Measurements from ENCODE around the gene LRP1B. TPM values are rescaled to one million over a fixed set of nuclear protein-coding genes. Genes with fewer than 3 reads are reported as not detected.
A peak's percentile ranks its signal among the peaks of the same experiment; 100 is the strongest.

The LRP1B gene
- total and polyA plus RNA-seq, 5 donors from 2014 or later = not detected

DNA sequence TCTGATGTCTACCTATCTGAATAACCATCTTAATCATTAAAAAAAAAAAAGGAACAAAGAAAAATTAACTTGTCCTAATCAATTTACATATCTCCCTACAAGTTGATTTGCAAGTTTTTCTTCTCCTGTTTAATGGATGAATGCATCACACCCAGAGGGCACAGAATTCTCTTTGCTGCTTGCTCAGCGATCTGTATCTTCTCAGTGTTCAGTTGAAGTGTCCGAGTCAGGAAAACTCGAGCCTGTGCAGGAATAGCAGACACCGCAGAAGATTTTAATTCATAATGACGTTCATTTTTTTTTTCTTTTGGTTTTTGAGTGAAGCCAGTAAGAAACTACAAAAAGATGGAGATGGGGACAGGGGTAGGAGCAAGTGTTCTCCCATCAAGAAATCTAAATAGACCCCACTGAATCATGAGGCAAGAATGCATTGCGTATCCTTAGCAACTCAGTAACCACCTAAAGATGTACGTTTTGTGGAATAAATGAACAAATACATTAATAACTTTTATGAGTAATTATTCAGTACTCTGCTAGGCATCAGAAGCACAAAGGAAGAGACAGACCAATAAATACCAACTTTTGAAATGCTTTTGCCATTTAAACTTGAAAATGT is 675.5 kb downstream of the LRP1B start:
- no peak overlapping the region for H3K4me3 Mint-ChIP-seq
- H3K36me3 ChIP-seq (ENCODE audit: control insufficient read depth, insufficient read depth, low read length) = no peaks in the 10 kb centered on the region
- ATAC-seq (ENCODE audit: low read depth in 2 of 2) = no peak
- no peak overlapping the region for H3K4me3 ChIP-seq (ENCODE audit: low read depth, low read length)
- H3K27me3 Mint-ChIP-seq = no peaks in the 10 kb centered on the region
- H3K27ac ChIP-seq (ENCODE audit: insufficient read depth, low read length, poor library complexity, severe bottlenecking) = no peak overlapping the region
- peaks cover 0 to 16% (median 10%) of the 10 kb centered on the region in 7 donors for H3K9me3 Mint-ChIP-seq
- H3K9me3 ChIP-seq (ENCODE audit: control insufficient read depth in 2 of 2, low read length in 2 of 2) = peaks cover 0 to 6% of the 10 kb centered on the region in 2 experiments
- no peaks in the 10 kb centered on the region for H3K4me1 ChIP-seq (ENCODE audit: control insufficient read depth, insufficient read depth, low read length, poor library complexity, severe bottlenecking)
- no peak overlapping the region for H3K27ac Mint-ChIP-seq
- no peak for DNase-seq
- no peaks in the 10 kb centered on the region for H3K36me3 Mint-ChIP-seq
- no peaks in the 10 kb centered on the region for H3K27me3 ChIP-seq (ENCODE audit: control insufficient read depth, insufficient read depth, low read length)
- no peaks in the 10 kb centered on the region for H3K4me1 Mint-ChIP-seq

DNA sequence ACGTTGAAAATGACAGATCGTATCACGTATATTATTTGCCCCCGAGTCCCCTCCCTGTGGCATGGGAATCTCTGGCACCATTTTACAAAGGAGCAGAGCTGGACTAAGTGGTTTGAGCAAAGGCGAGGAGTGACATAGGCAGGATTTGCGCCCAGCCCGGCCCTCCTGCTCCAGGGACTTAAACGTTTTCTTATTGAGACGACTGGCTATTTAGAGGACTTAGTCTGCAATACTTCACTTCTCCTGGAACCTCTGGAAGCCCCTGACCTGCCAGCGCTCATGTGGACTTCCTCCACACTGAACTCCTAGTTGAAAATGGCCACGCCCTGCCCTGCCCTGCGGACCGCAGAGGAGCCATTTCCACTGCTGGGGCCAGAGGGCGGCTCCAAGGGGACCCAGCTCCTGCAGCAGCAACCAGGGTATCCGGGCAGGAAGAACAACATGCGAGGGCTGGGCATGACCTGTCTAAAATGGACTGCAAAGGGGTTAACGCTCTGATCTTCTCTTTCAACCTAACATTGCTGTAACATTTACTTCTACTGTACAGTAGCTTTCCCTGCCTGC is 690.7 kb downstream of the LRP1B start:
- DNase-seq (no peak), ATAC-seq (ENCODE audit: low read depth in 2 of 2) (no peak)
- no peaks in the 10 kb centered on the region for H3K27me3 Mint-ChIP-seq
- Histone ChIP-seq H3K27me3 (ENCODE audit: control insufficient read depth, insufficient read depth, low read length) (no peaks in the 10 kb centered on the region), H3K9me3 (ENCODE audit: control insufficient read depth in 2 of 2, low read length in 2 of 2) (no peaks in the 10 kb centered on the region), H3K27ac (ENCODE audit: insufficient read depth, low read length, poor library complexity, severe bottlenecking) (no peak overlapping the region), H3K4me1 (ENCODE audit: control insufficient read depth, insufficient read depth, low read length, poor library complexity, severe bottlenecking) (no peaks in the 10 kb centered on the region), H3K4me3 (ENCODE audit: low read depth, low read length) (no peak overlapping the region), H3K36me3 (ENCODE audit: control insufficient read depth, insufficient read depth, low read length) (no peaks in the 10 kb centered on the region)
- no peak overlapping the region for H3K4me3 Mint-ChIP-seq
- H3K4me1 Mint-ChIP-seq = no peaks in the 10 kb centered on the region
- peaks cover 0 to 24% (median 5%) of the 10 kb centered on the region in 7 donors for H3K9me3 Mint-ChIP-seq
- no peaks in the 10 kb centered on the region for H3K36me3 Mint-ChIP-seq
- no peak overlapping the region for H3K27ac Mint-ChIP-seq

DNA sequence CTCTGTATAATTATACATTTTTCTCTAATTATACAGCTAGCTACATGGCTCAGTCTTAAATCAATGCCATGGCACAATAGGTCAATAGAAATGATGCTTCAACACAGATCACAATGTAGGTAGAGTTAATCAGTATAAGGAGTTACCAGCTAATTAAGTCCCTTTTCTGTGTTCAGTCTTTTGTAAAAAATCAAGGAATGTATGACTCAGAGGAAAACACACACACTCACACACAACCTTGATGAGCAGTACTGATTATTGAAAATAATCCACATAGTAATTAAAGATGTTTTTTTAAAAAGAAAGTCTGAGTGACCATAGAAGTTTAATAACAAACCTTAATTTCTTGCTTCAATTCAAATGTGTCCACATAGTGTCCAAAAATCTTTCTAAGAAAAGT is 691.3 kb downstream of the LRP1B start:
- ATAC-seq (ENCODE audit: low read depth in 2 of 2) = no peak
- Mint-ChIP-seq H3K9me3 (peaks cover 0 to 20% (median 7%) of the 10 kb centered on the region in 7 donors), H3K4me3 (no peak overlapping the region), H3K36me3 (no peaks in the 10 kb centered on the region), H3K27me3 (no peaks in the 10 kb centered on the region), H3K4me1 (no peaks in the 10 kb centered on the region), H3K27ac (no peak overlapping the region)
- no peaks in the 10 kb centered on the region for H3K36me3 ChIP-seq (ENCODE audit: control insufficient read depth, insufficient read depth, low read length)
- H3K9me3 ChIP-seq (ENCODE audit: control insufficient read depth in 2 of 2, low read length in 2 of 2) = no peaks in the 10 kb centered on the region
- no peak for DNase-seq
- H3K4me3 ChIP-seq (ENCODE audit: low read depth, low read length) = no peak overlapping the region
- H3K27me3 ChIP-seq (ENCODE audit: control insufficient read depth, insufficient read depth, low read length) = no peaks in the 10 kb centered on the region
- H3K27ac ChIP-seq (ENCODE audit: insufficient read depth, low read length, poor library complexity, severe bottlenecking) = no peak overlapping the region
- H3K4me1 ChIP-seq (ENCODE audit: control insufficient read depth, insufficient read depth, low read length, poor library complexity, severe bottlenecking) = no peaks in the 10 kb centered on the region

DNA sequence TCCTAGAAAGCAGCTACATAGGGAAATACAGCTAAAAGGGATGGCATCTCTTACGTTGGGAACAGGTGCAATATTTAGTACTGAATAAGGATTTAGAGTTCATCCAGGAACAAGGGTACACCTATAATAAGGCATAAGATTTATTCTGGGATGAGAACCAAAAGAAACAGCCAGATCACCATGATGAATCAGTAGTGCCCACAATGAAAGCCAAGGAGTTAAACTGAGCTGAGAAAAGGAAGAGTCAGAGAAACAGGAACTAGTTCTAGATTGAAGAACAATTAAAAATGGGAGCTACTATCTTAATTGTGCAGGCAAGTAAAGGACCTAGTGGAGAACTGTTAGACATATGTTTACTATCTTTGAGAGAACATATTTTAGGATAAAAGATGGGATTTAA is 692.3 kb downstream of the LRP1B start:
- H3K4me1 ChIP-seq (ENCODE audit: control insufficient read depth, insufficient read depth, low read length, poor library complexity, severe bottlenecking) = no peaks in the 10 kb centered on the region
- Mint-ChIP-seq H3K4me3 (no peak overlapping the region), H3K4me1 (no peaks in the 10 kb centered on the region), H3K27ac (no peak overlapping the region), H3K27me3 (no peaks in the 10 kb centered on the region), H3K9me3 (peaks cover 0 to 24% (median 9%) of the 10 kb centered on the region in 7 donors), H3K36me3 (no peaks in the 10 kb centered on the region)
- no peak for DNase-seq
- H3K9me3 ChIP-seq (ENCODE audit: control insufficient read depth in 2 of 2, low read length in 2 of 2) = no peaks in the 10 kb centered on the region
- H3K4me3 ChIP-seq (ENCODE audit: low read depth, low read length) = no peak overlapping the region
- no peaks in the 10 kb centered on the region for H3K36me3 ChIP-seq (ENCODE audit: control insufficient read depth, insufficient read depth, low read length)
- H3K27me3 ChIP-seq (ENCODE audit: control insufficient read depth, insufficient read depth, low read length) = no peaks in the 10 kb centered on the region
- no peak for ATAC-seq (ENCODE audit: low read depth in 2 of 2)
- H3K27ac ChIP-seq (ENCODE audit: insufficient read depth, low read length, poor library complexity, severe bottlenecking) = no peak overlapping the region

DNA sequence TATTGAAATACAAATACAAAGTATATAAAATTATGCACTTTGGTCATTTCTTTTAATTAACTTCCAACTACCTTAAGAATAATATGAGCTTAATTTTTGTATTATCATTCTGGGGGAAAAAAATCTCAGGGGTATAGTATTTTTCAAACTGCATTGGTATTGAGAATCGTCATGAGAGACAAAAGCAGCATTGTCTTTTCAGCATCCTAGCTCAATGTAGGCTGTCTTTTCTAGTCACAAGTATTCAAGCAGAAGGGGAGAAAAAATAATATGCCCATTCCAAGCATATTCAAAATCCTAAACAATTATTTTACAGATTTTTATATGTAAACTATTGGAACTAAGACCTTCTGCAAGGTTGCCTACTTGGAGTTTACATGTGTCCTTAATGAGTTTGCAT is 693.3 kb downstream of the LRP1B start:
- DNase-seq = no peak
- Mint-ChIP-seq H3K4me3 (no peak overlapping the region), H3K36me3 (no peaks in the 10 kb centered on the region), H3K27me3 (no peaks in the 10 kb centered on the region), H3K9me3 (peaks cover 3 to 28% (median 9%) of the 10 kb centered on the region in 7 donors), H3K27ac (no peak overlapping the region), H3K4me1 (no peaks in the 10 kb centered on the region)
- no peak overlapping the region for H3K27ac ChIP-seq (ENCODE audit: insufficient read depth, low read length, poor library complexity, severe bottlenecking)
- H3K4me1 ChIP-seq (ENCODE audit: control insufficient read depth, insufficient read depth, low read length, poor library complexity, severe bottlenecking) = no peaks in the 10 kb centered on the region
- no peaks in the 10 kb centered on the region for H3K27me3 ChIP-seq (ENCODE audit: control insufficient read depth, insufficient read depth, low read length)
- no peak for ATAC-seq (ENCODE audit: low read depth in 2 of 2)
- H3K36me3 ChIP-seq (ENCODE audit: control insufficient read depth, insufficient read depth, low read length) = no peaks in the 10 kb centered on the region
- no peaks in the 10 kb centered on the region for H3K9me3 ChIP-seq (ENCODE audit: control insufficient read depth in 2 of 2, low read length in 2 of 2)
- no peak overlapping the region for H3K4me3 ChIP-seq (ENCODE audit: low read depth, low read length)

DNA sequence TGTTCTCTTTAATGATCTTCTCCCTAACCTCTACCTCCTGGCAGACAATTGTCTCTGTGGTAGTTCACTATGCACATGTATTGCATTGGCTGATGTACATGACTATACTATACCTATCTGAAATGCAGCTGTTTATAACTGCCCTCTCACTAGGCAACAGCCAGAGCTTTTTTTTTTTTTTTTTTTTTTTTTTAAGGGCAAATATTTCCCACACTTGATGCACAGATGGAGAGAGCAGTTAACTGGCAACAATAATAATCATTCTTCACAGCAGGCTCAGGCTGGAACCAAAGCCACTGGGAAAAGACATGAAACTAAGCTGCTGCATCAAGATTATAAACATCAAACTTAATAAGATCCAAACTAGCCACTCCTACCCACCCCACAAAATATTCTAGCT is 707.7 kb downstream of the LRP1B start:
- Histone ChIP-seq H3K4me3 (ENCODE audit: low read depth, low read length) (no peak overlapping the region), H3K27me3 (ENCODE audit: control insufficient read depth, insufficient read depth, low read length) (no peaks in the 10 kb centered on the region), H3K27ac (ENCODE audit: insufficient read depth, low read length, poor library complexity, severe bottlenecking) (no peak overlapping the region), H3K4me1 (ENCODE audit: control insufficient read depth, insufficient read depth, low read length, poor library complexity, severe bottlenecking) (no peaks in the 10 kb centered on the region), H3K36me3 (ENCODE audit: control insufficient read depth, insufficient read depth, low read length) (no peaks in the 10 kb centered on the region), H3K9me3 (ENCODE audit: control insufficient read depth in 2 of 2, low read length in 2 of 2) (peaks cover 2 to 5% of the 10 kb centered on the region in 2 experiments)
- Mint-ChIP-seq H3K27me3 (no peaks in the 10 kb centered on the region), H3K36me3 (no peaks in the 10 kb centered on the region), H3K4me3 (no peak overlapping the region), H3K9me3 (peaks cover 0 to 10% (median 6%) of the 10 kb centered on the region in 7 donors), H3K4me1 (no peaks in the 10 kb centered on the region), H3K27ac (no peak overlapping the region)
- DNase-seq (no peak), ATAC-seq (ENCODE audit: low read depth in 2 of 2) (no peak)

DNA sequence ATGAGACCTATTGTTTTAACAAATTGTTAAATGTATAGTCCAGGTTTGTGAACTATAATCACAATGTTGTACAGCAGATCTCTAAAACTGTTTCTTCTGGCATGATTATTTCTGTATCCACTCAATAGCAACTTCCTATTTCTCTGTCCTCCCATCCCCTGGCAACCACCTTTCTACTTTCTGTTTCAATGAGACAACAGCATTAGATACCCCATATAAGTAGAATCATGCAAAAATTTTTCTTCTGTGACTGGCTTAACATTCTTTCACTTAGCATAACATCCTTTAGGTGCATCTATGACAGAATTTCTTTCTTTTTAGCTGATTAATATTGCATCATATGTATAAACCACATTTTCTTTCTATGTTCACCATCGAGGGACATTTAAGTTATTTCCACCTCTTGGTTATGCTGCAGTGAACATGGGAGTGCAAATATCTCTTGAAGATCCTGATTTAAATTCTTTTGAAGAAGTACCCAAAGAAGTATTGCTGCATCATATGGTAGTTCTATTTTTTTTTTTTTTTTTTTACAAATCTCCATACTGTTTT is 713.5 kb downstream of the LRP1B start:
- no peaks in the 10 kb centered on the region for H3K4me1 ChIP-seq (ENCODE audit: control insufficient read depth, insufficient read depth, low read length, poor library complexity, severe bottlenecking)
- H3K9me3 ChIP-seq (ENCODE audit: control insufficient read depth in 2 of 2, low read length in 2 of 2) = peaks cover 2 to 11% of the 10 kb centered on the region in 2 experiments
- no peak for ATAC-seq (ENCODE audit: low read depth in 2 of 2)
- Mint-ChIP-seq H3K4me3 (no peak overlapping the region), H3K36me3 (no peaks in the 10 kb centered on the region), H3K4me1 (no peaks in the 10 kb centered on the region), H3K9me3 (peaks cover 1 to 14% (median 5%) of the 10 kb centered on the region in 7 donors), H3K27me3 (no peaks in the 10 kb centered on the region), H3K27ac (peak overlapping the region in 1 of 3 donors; percentile 3)
- H3K4me3 ChIP-seq (ENCODE audit: low read depth, low read length) = no peak overlapping the region
- no peaks in the 10 kb centered on the region for H3K27me3 ChIP-seq (ENCODE audit: control insufficient read depth, insufficient read depth, low read length)
- H3K36me3 ChIP-seq (ENCODE audit: control insufficient read depth, insufficient read depth, low read length) = no peaks in the 10 kb centered on the region
- no peak for DNase-seq
- no peak overlapping the region for H3K27ac ChIP-seq (ENCODE audit: insufficient read depth, low read length, poor library complexity, severe bottlenecking)

DNA sequence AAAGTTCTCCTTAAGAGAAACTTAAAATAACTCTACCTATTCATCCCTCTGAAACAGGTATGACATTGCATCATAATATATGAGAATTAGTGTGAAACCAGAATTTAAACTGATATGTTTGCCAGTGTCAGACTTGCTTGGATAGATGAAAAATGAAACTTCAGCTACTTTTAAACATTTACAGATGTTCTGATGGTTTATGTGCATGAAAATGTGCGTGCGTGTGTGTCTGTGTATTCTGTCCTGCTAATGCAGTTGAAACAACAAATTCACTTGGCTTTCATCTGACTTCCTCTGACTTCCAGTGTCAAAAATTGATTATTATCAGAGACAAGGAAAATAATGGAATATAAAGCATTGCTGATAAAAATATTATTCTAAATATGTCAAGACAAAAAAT is 719.4 kb downstream of the LRP1B start:
- ATAC-seq (ENCODE audit: low read depth in 2 of 2) (no peak), DNase-seq (no peak)
- no peak overlapping the region for H3K4me3 ChIP-seq (ENCODE audit: low read depth, low read length)
- peaks cover 0 to 6% of the 10 kb centered on the region in 2 experiments for H3K9me3 ChIP-seq (ENCODE audit: control insufficient read depth in 2 of 2, low read length in 2 of 2)
- Mint-ChIP-seq H3K27ac (no peak overlapping the region), H3K9me3 (peaks cover 0 to 9% (median 4%) of the 10 kb centered on the region in 7 donors), H3K4me1 (no peaks in the 10 kb centered on the region), H3K4me3 (no peak overlapping the region), H3K36me3 (no peaks in the 10 kb centered on the region), H3K27me3 (no peaks in the 10 kb centered on the region)
- H3K27ac ChIP-seq (ENCODE audit: insufficient read depth, low read length, poor library complexity, severe bottlenecking) = no peak overlapping the region
- no peaks in the 10 kb centered on the region for H3K36me3 ChIP-seq (ENCODE audit: control insufficient read depth, insufficient read depth, low read length)
- no peaks in the 10 kb centered on the region for H3K4me1 ChIP-seq (ENCODE audit: control insufficient read depth, insufficient read depth, low read length, poor library complexity, severe bottlenecking)
- no peaks in the 10 kb centered on the region for H3K27me3 ChIP-seq (ENCODE audit: control insufficient read depth, insufficient read depth, low read length)

All from CD4-positive, CD25-positive, alpha-beta regulatory T cell (primary cell).